GM23248 (cell line): ENCODE measurements around the gene ZCCHC8.

Source experiments
- EZH2 ChIP-seq: fragments of 200-600 bp; sonication (generic); IDR thresholded peaks from 2 replicates; pipeline ENCODE4 v1.6.1; 2018; ENCODE audit warnings: antibody characterized with exemption, mild to moderate bottlenecking; ENCODE audit not compliant: insufficient read depth, poor library complexity, severe bottlenecking
- EZH2phosphoT487 ChIP-seq: fragments of 200-600 bp; sonication (generic); IDR thresholded peaks from 2 replicates; pipeline ENCODE4 v1.6.1; 2018; ENCODE audit warnings: antibody characterized with exemption, moderate library complexity, mild to moderate bottlenecking, low read depth; ENCODE audit not compliant: insufficient read depth

GRCh38 chr12:122457627-122458026 lies 43.1 kb downstream of the ZCCHC8 start:
- TF ChIP-seq EZH2 (no peak), EZH2phosphoT487 (no peak)
